Calu3 (cell line): ENCODE results near the gene FAM50A. TPM values are rescaled to one million over a fixed set of nuclear protein-coding genes. Genes with fewer than 3 reads are reported as not detected.

Experiments
- BruUV-seq: library from RNA; stranded (reverse); fragments of 400-500 nt; replicated peaks from 2 replicates; lab custom pipeline; 2021; lab: Mats Ljungman, UMichigan
- CTCF ChIA-PET: fragments of 300-600 bp; sonication (Branson Sonifier 250); formaldehyde crosslinking; loops from one replicate; lab custom pipeline; 2022; ENCODE audit warnings: antibody characterized with exemption; lab: Charles Lee
- DNase-seq: peaks from one replicate; pipeline ENCODE4 v3.0.0; 2022
- H3K27ac Mint-ChIP-seq: one replicate; pipeline ENCODE4 v1.8.0; 2022; ENCODE audit warnings: mixed read lengths; ENCODE audit not compliant: unreplicated experiment
- H3K27me3 Mint-ChIP-seq: one replicate; pipeline ENCODE4 v1.8.0; 2022; ENCODE audit warnings: mixed read lengths; ENCODE audit not compliant: unreplicated experiment
- H3K36me3 Mint-ChIP-seq: one replicate; pipeline ENCODE4 v1.8.0; 2022; ENCODE audit warnings: mild to moderate bottlenecking, moderate library complexity, mixed read lengths; ENCODE audit not compliant: insufficient read depth, unreplicated experiment
- H3K4me1 Mint-ChIP-seq: one replicate; pipeline ENCODE4 v1.8.0; 2022; ENCODE audit warnings: mild to moderate bottlenecking, low read depth, mixed read lengths; ENCODE audit not compliant: unreplicated experiment
- H3K4me3 Mint-ChIP-seq: one replicate; pipeline ENCODE4 v1.8.0; 2022; ENCODE audit warnings: mild to moderate bottlenecking, low read depth, moderate library complexity, mixed read lengths; ENCODE audit not compliant: unreplicated experiment
- H3K9me3 Mint-ChIP-seq: one replicate; pipeline ENCODE4 v1.8.0; 2022; ENCODE audit warnings: low read depth, mixed read lengths; ENCODE audit not compliant: unreplicated experiment
- CTCF ChIP-seq: fragments of 200-600 bp; IDR thresholded peaks from one replicate; pipeline ENCODE4 v1.8.0; 2022; ENCODE audit warnings: antibody characterized with exemption; ENCODE audit not compliant: unreplicated experiment
- intact Hi-C: fragments of 100-400 bp; cut with micrococcal nuclease; formaldehyde crosslinking; loops from one replicate; pipeline ENCODE4 v1.10.0; 2022; ENCODE audit not compliant: unreplicated experiment
- total RNA-seq: library from RNA; stranded (reverse); gene quantifications from 2 replicates; pipeline ENCODE4 v1.2.3, GENCODE V29; 2022

FAM50A gene
- total RNA-seq, 1 experiment from 2014 or later: 88.9 TPM

GRCh38 chrX:154469114-154469513 is 25.2 kb downstream of the FAM50A start:
- Mint-ChIP-seq H3K27ac (no peak overlapping the region), H3K9me3 (no peaks in the 10 kb centered on the region), H3K27me3 (no peaks in the 10 kb centered on the region), H3K4me1 (no peaks in the 10 kb centered on the region), H3K36me3 (peaks cover 36% of the 10 kb centered on the region), H3K4me3 (no peak overlapping the region)
- CTCF ChIA-PET: no interaction called here
- intact Hi-C loops: no loop called here
- no peak for TF ChIP-seq CTCF
- BruUV-seq: TSS peak; percentile 7
- no peak for DNase-seq

- no peaks in the 10 kb centered on the region for H3K4me1 Mint-ChIP-seq
- no peak overlapping the region for H3K27ac Mint-ChIP-seq
- no TSS peak for BruUV-seq
- no peak for DNase-seq
- no peaks in the 10 kb centered on the region for H3K27me3 Mint-ChIP-seq
- no peak for TF ChIP-seq CTCF
- CTCF ChIA-PET: no interaction called here
- no peaks in the 10 kb centered on the region for H3K9me3 Mint-ChIP-seq
- intact Hi-C loops: no loop called here
- no peak overlapping the region for H3K4me3 Mint-ChIP-seq
- H3K36me3 Mint-ChIP-seq: peaks cover 34% of the 10 kb centered on the region
Measured at GRCh38 chrX:154469880-154470279, 25.9 kb downstream of the FAM50A start.

GRCh38 chrX:154470434-154470833 is 26.5 kb downstream of the FAM50A start:
- DNase-seq: no peak
- Mint-ChIP-seq H3K27ac (no peak overlapping the region), H3K4me1 (no peaks in the 10 kb centered on the region), H3K4me3 (no peak overlapping the region), H3K27me3 (no peaks in the 10 kb centered on the region), H3K36me3 (peaks cover 38% of the 10 kb centered on the region), H3K9me3 (no peaks in the 10 kb centered on the region)
- BruUV-seq: no TSS peak
- CTCF ChIA-PET: no interaction called here
- no peak for TF ChIP-seq CTCF
- intact Hi-C loops: no loop called here

GRCh38 chrX:154470914-154471568 is 27.1 kb downstream of the FAM50A start:
- H3K9me3 Mint-ChIP-seq: no peaks in the 10 kb centered on the region
- no TSS peak for BruUV-seq
- CTCF ChIA-PET: interaction anchor here (0.6 kb wide), 1 partner anchor 599 kb away, joined by 3 read pairs; no protein-coding TSS in a partner anchor
- no peaks in the 10 kb centered on the region for H3K4me1 Mint-ChIP-seq
- no peaks in the 10 kb centered on the region for H3K27me3 Mint-ChIP-seq
- no peak for TF ChIP-seq CTCF
- peaks cover 34% of the 10 kb centered on the region for H3K36me3 Mint-ChIP-seq
- DNase-seq: no peak
- intact Hi-C loops: no loop called here
- H3K4me3 Mint-ChIP-seq: no peak overlapping the region
- no peak overlapping the region for H3K27ac Mint-ChIP-seq
